Naive thymus-derived CD4-positive, alpha-beta T cell (primary cell): ENCODE results near the gene TMEM247. TPM values are rescaled to one million over a fixed set of nuclear protein-coding genes. Genes with fewer than 3 reads are reported as not detected.
"Not testable (repeated sequence)": the region's sequence is repeated elsewhere in the genome, so short reads cannot be mapped to it uniquely, and the experiment has no call there.

Experiments
- ATAC-seq: fragments of 150-1000 bp; cut with Tn5 transposase; 2 replicates; pipeline ENCODE4 v1.10.0; 2021; ENCODE audit warnings: mild to moderate bottlenecking, moderate library complexity
- CTCF ChIA-PET: fragments of 350-600 bp; sonication (Branson Sonifier 250); formaldehyde crosslinking; loops from one replicate; lab custom pipeline; 2021; ENCODE audit warnings: antibody characterized with exemption; lab: Charles Lee
- POLR2A ChIA-PET: fragments of 350-600 bp; sonication (Branson Sonifier 250); formaldehyde crosslinking; loops from one replicate; lab custom pipeline; 2021; ENCODE audit warnings: antibody characterized with exemption, inconsistent platforms; lab: Charles Lee
- DNase-seq, 9 donors: peaks; one replicate each; pipeline versions ENCODE4 v3.0.0 to v3.0.0-alpha.2; 2020 to 2022; ENCODE audit warnings: mixed read lengths in 1 of 9
- H3K27ac ChIP-seq: one replicate; pipeline ENCODE4 v1.7.0; 2013; ENCODE audit warnings: mild to moderate bottlenecking, low read depth, low read length, moderate library complexity
- H3K27me3 ChIP-seq, 2 donors: one replicate each; pipeline ENCODE4 v1.7.0; 2013; ENCODE audit warnings: low read length in 2 of 2, mild to moderate bottlenecking in 2 of 2, moderate library complexity in 2 of 2; ENCODE audit not compliant: control insufficient read depth in 2 of 2, insufficient read depth in 2 of 2
- H3K36me3 ChIP-seq, 3 experiments: 1 replicate in 2 of 3; 2 replicates in 1 of 3; pipeline ENCODE4 v1.7.0; 2013; ENCODE audit warnings: low read length in 3 of 3, mild to moderate bottlenecking in 3 of 3, moderate library complexity in 1 of 3; ENCODE audit not compliant: insufficient read depth in 3 of 3, control insufficient read depth in 2 of 3
- H3K4me1 ChIP-seq, 2 donors: one replicate each; pipeline ENCODE4 v1.7.0; 2013; ENCODE audit warnings: low read length in 2 of 2, mild to moderate bottlenecking in 2 of 2, moderate library complexity in 1 of 2; ENCODE audit not compliant: control insufficient read depth in 2 of 2, insufficient read depth in 2 of 2
- H3K4me3 ChIP-seq: 2 replicates; pipeline ENCODE4 v1.7.0; 2013; ENCODE audit warnings: mild to moderate bottlenecking, low read length
- H3K9me3 ChIP-seq, 3 experiments: 1 replicate in 2 of 3; 2 replicates in 1 of 3; pipeline ENCODE4 v1.7.0; 2013; ENCODE audit warnings: low read length in 3 of 3; ENCODE audit not compliant: control insufficient read depth in 2 of 3
- H3K27ac Mint-ChIP-seq, 9 donors: one replicate each; pipeline ENCODE4 v1.8.0; 2020 to 2022; ENCODE audit warnings: mixed read lengths in 9 of 9, mild to moderate bottlenecking in 8 of 9, moderate library complexity in 5 of 9, inconsistent platforms in 2 of 9
- H3K27me3 Mint-ChIP-seq, 5 donors: one replicate each; pipeline ENCODE4 v1.8.0; 2021 to 2022; ENCODE audit warnings: mixed read lengths in 5 of 5, mild to moderate bottlenecking in 1 of 5
- H3K36me3 Mint-ChIP-seq, 5 donors: one replicate each; pipeline ENCODE4 v1.8.0; 2020 to 2022; ENCODE audit warnings: mixed read lengths in 5 of 5, mild to moderate bottlenecking in 3 of 5, inconsistent platforms in 1 of 5
- H3K4me1 Mint-ChIP-seq, 7 donors: one replicate each; pipeline ENCODE4 v1.8.0; 2020 to 2022; ENCODE audit warnings: mixed read lengths in 7 of 7, mild to moderate bottlenecking in 3 of 7, inconsistent platforms in 1 of 7
- H3K4me3 Mint-ChIP-seq, 10 donors: one replicate each; pipeline ENCODE4 v1.8.0; 2020 to 2022; ENCODE audit warnings: mild to moderate bottlenecking in 10 of 10, mixed read lengths in 10 of 10, moderate library complexity in 6 of 10, inconsistent platforms in 2 of 10
- H3K9me3 Mint-ChIP-seq, 11 donors: one replicate each; pipeline ENCODE4 v1.8.0; 2020 to 2022; ENCODE audit warnings: mixed read lengths in 11 of 11, mild to moderate bottlenecking in 4 of 11, inconsistent platforms in 1 of 11, moderate library complexity in 1 of 11
- intact Hi-C, 2 donors: fragments of 100-400 bp; cut with micrococcal nuclease; formaldehyde crosslinking; loops; one replicate each; pipeline ENCODE4 v1.15.1; 2023
- polyA plus RNA-seq, 2 donors: library from polyadenylated mRNA; unstranded; fragments of 300-500 nt; fragmentation: Illumina TruSeq; gene quantifications; one replicate each; pipeline ENCODE4 v1.2.3, GENCODE V29; 2021
- total RNA-seq, 6 experiments: library from RNA in 5 of 6; stranded (reverse) in 5 of 6; gene quantifications; 1 replicate in 5 of 6; 2 replicates in 1 of 6; pipeline ENCODE4 v1.2.3 and lab custom pipeline; 2021 to 2026

Gene TMEM247
- total and polyA plus RNA-seq, 7 experiments from 2014 or later, result not detected

- ATAC-seq, result no peak
- no peaks in the 10 kb centered on the region for H3K27me3 Mint-ChIP-seq
- Histone ChIP-seq H3K4me3 (no peak overlapping the region), H3K9me3 (peaks cover 0 to 4% (median 3%) of the 10 kb centered on the region in 3 experiments), H3K36me3 (no peaks in the 10 kb centered on the region), H3K27ac (no peak overlapping the region), H3K4me1 (no peaks in the 10 kb centered on the region), H3K27me3 (no peaks in the 10 kb centered on the region)
- ChIA-PET CTCF (no interaction called here), POLR2A (no interaction called here)
- no peak for DNase-seq
- H3K4me1 Mint-ChIP-seq, result peaks cover 0 to 4% (median 0%) of the 10 kb centered on the region in 7 donors
- H3K27ac Mint-ChIP-seq, result no peak overlapping the region
- no peak overlapping the region for H3K4me3 Mint-ChIP-seq
- H3K36me3 Mint-ChIP-seq, result peaks cover 6 to 25% (median 20%) of the 10 kb centered on the region in 5 donors
- intact Hi-C loops, result no loop called here
- H3K9me3 Mint-ChIP-seq, result peaks cover 11 to 34% (median 19%) of the 10 kb centered on the region in 11 donors
Measured at GRCh38 chr2:46518861-46519260, 39.5 kb downstream of the TMEM247 start.

- peaks cover 0 to 4% (median 3%) of the 10 kb centered on the region in 3 experiments for H3K9me3 ChIP-seq
- Mint-ChIP-seq H3K9me3 (peaks cover 10 to 32% (median 19%) of the 10 kb centered on the region in 11 donors), H3K4me1 (peaks cover 0 to 4% (median 0%) of the 10 kb centered on the region in 7 donors), H3K27me3 (no peaks in the 10 kb centered on the region), H3K4me3 (no peak overlapping the region), H3K36me3 (peaks cover 6 to 25% (median 23%) of the 10 kb centered on the region in 5 donors), H3K27ac (peak overlapping the region in 1 of 9 donors; percentile 48)
- H3K27me3 ChIP-seq, result no peaks in the 10 kb centered on the region
- no peak overlapping the region for H3K27ac ChIP-seq
- intact Hi-C loops, result no loop called here
- ATAC-seq, result no peak
- ChIA-PET POLR2A (no interaction called here), CTCF (no interaction called here)
- DNase-seq, result no peak
- no peak overlapping the region for H3K4me3 ChIP-seq
- no peaks in the 10 kb centered on the region for H3K36me3 ChIP-seq
- H3K4me1 ChIP-seq, result no peaks in the 10 kb centered on the region
Measured at GRCh38 chr2:46519265-46519664, 39.9 kb downstream of the TMEM247 start.

- Histone ChIP-seq H3K27me3 (no peaks in the 10 kb centered on the region), H3K4me1 (no peaks in the 10 kb centered on the region), H3K9me3 (no peaks in the 10 kb centered on the region), H3K4me3 (no peak overlapping the region), H3K36me3 (no peaks in the 10 kb centered on the region), H3K27ac (no peak overlapping the region)
- peaks cover 9 to 23% (median 20%) of the 10 kb centered on the region in 5 donors for H3K36me3 Mint-ChIP-seq
- ChIA-PET POLR2A (no interaction called here), CTCF (no interaction called here)
- H3K9me3 Mint-ChIP-seq, result peaks cover 6 to 27% (median 13%) of the 10 kb centered on the region in 11 donors
- ATAC-seq (no peak), DNase-seq (no peak)
- no peak overlapping the region for H3K4me3 Mint-ChIP-seq
- H3K4me1 Mint-ChIP-seq, result peaks cover 0 to 7% (median 0%) of the 10 kb centered on the region in 7 donors
- H3K27me3 Mint-ChIP-seq, result no peaks in the 10 kb centered on the region
- intact Hi-C loops, result no loop called here
- peak overlapping the region in 1 of 9 donors; percentile 75 for H3K27ac Mint-ChIP-seq
Measured at GRCh38 chr2:46520130-46520711, 40.9 kb downstream of the TMEM247 start.

- no peak overlapping the region for H3K4me3 ChIP-seq
- H3K27ac Mint-ChIP-seq, result no peak overlapping the region
Measured at GRCh38 chr2:46521215-46521683, 41.9 kb downstream of the TMEM247 start.

GRCh38 chr2:46522385-46522784, 43.0 kb downstream of the TMEM247 start:
- CTCF ChIA-PET, H3K4me3 Mint-ChIP-seq, H3K27ac Mint-ChIP-seq: not testable (repeated sequence)

More at GRCh38 chr2:46521215-46521683, 41.9 kb downstream of the TMEM247 start:
- Histone ChIP-seq H3K9me3 (no peaks in the 10 kb centered on the region), H3K27me3 (no peaks in the 10 kb centered on the region), H3K27ac (no peak overlapping the region), H3K4me1 (no peaks in the 10 kb centered on the region), H3K36me3 (no peaks in the 10 kb centered on the region)
- peaks cover 0 to 17% (median 4%) of the 10 kb centered on the region in 11 donors for H3K9me3 Mint-ChIP-seq
- H3K27me3 Mint-ChIP-seq, result no peaks in the 10 kb centered on the region
- H3K36me3 Mint-ChIP-seq, result peaks cover 2 to 18% (median 11%) of the 10 kb centered on the region in 5 donors
- ATAC-seq (peak; percentile 75), DNase-seq (no peak)
- H3K4me3 Mint-ChIP-seq, result no peak overlapping the region
- ChIA-PET POLR2A (no interaction called here), CTCF (no interaction called here)
- H3K4me1 Mint-ChIP-seq, result peaks cover 0 to 7% (median 0%) of the 10 kb centered on the region in 7 donors
- intact Hi-C loops, result no loop called here

GRCh38 chr2:46525522-46526155, 46.3 kb downstream of the TMEM247 start:
- H3K36me3 Mint-ChIP-seq, result peaks cover 2 to 37% (median 18%) of the 10 kb centered on the region in 5 donors
- Histone ChIP-seq H3K36me3 (no peaks in the 10 kb centered on the region), H3K4me3 (no peak overlapping the region), H3K27me3 (no peaks in the 10 kb centered on the region), H3K9me3 (no peaks in the 10 kb centered on the region), H3K4me1 (no peaks in the 10 kb centered on the region), H3K27ac (no peak overlapping the region)
- no peaks in the 10 kb centered on the region for H3K27me3 Mint-ChIP-seq
- peaks cover 0 to 9% (median 0%) of the 10 kb centered on the region in 7 donors for H3K4me1 Mint-ChIP-seq
- CTCF ChIA-PET, result no interaction called here
- ATAC-seq (no peak), DNase-seq (no peak)
- peaks cover 0 to 5% (median 0%) of the 10 kb centered on the region in 11 donors for H3K9me3 Mint-ChIP-seq
- no peak overlapping the region for H3K27ac Mint-ChIP-seq
- POLR2A ChIA-PET, result no interaction called here
- no peak overlapping the region for H3K4me3 Mint-ChIP-seq
- intact Hi-C loops, result no loop called here

More at GRCh38 chr2:46522385-46522784, 43.0 kb downstream of the TMEM247 start:
- H3K9me3 Mint-ChIP-seq, H3K4me1 Mint-ChIP-seq, ATAC-seq, H3K27me3 ChIP-seq, POLR2A ChIA-PET, H3K9me3 ChIP-seq, DNase-seq, intact Hi-C loops, H3K36me3 ChIP-seq, H3K4me1 ChIP-seq, H3K27ac ChIP-seq, H3K27me3 Mint-ChIP-seq, H3K4me3 ChIP-seq: not testable (repeated sequence)
- peaks cover 2 to 25% (median 18%) of the 10 kb centered on the region in 5 donors for H3K36me3 Mint-ChIP-seq
